Vagina (tissue), 2 donors: ENCODE data around the gene CXCL12.

Experiments used
- CTCF ChIP-seq, 3 experiments: fragments of 450-650 bp in 2 of 3; fragments of 200-600 bp in 1 of 3; sonication (generic) in 1 of 3; IDR thresholded peaks; one replicate each; pipeline ENCODE4 v1.5.1; 2017 to 2019; ENCODE audit warnings: antibody characterized with exemption in 3 of 3, mild to moderate bottlenecking in 2 of 3, moderate library complexity in 2 of 3
- POLR2A ChIP-seq, 2 donors: fragments of 450-650 bp; IDR thresholded peaks; one replicate each; pipeline ENCODE4 v1.6.1; 2017; ENCODE audit warnings: antibody characterized with exemption in 2 of 2, mild to moderate bottlenecking in 2 of 2, moderate library complexity in 2 of 2

GRCh38 chr10:44393834-44394547, 9.1 kb upstream of the CXCL12 start:
- no peak for TF ChIP-seq CTCF (IDR thresholded peaks at IDR 0.05)
- TF ChIP-seq POLR2A (IDR thresholded peaks at IDR 0.05), result no peak
